SJCRH30 (cell line): ENCODE measurements around the gene IFNGR2. TPM values are rescaled to one million over a fixed set of nuclear protein-coding genes. Genes with fewer than 3 reads are reported as not detected.
A peak's percentile ranks its signal among the peaks of the same experiment; 100 is the strongest.
"Not testable (repeated sequence)": the region's sequence is repeated elsewhere in the genome, so short reads cannot be mapped to it uniquely, and the experiment has no call there.

Source experiments
- DNase-seq, 2 experiments: peaks; one replicate each; pipeline ENCODE4 v3.0.0-alpha.2; 2015 to 2020
- H3K27ac ChIP-seq: fragments of 250-450 bp; sonication (Bioruptor Pico); 2 replicates; pipeline ENCODE4 v1.5.1; 2020; ENCODE audit warnings: mild to moderate bottlenecking, moderate library complexity
- H3K27me3 ChIP-seq: fragments of 250-450 bp; sonication (Bioruptor Pico); 2 replicates; pipeline ENCODE4 v1.5.1; 2020; ENCODE audit warnings: mild to moderate bottlenecking, moderate library complexity
- H3K36me3 ChIP-seq: fragments of 250-450 bp; sonication (Bioruptor Pico); 2 replicates; pipeline ENCODE4 v1.5.1; 2020; ENCODE audit warnings: mild to moderate bottlenecking, moderate library complexity
- H3K4me1 ChIP-seq: fragments of 250-450 bp; sonication (Bioruptor Pico); 2 replicates; pipeline ENCODE4 v1.5.1; 2020; ENCODE audit warnings: mild to moderate bottlenecking, moderate library complexity
- H3K4me3 ChIP-seq: fragments of 250-450 bp; sonication (Bioruptor Pico); 2 replicates; pipeline ENCODE4 v1.5.1; 2020; ENCODE audit warnings: mild to moderate bottlenecking, moderate library complexity
- H3K9me3 ChIP-seq: fragments of 250-450 bp; sonication (Bioruptor Pico); replicated peaks from 2 replicates; pipeline ENCODE4 v1.5.1; 2020; ENCODE audit warnings: mild to moderate bottlenecking, moderate library complexity
- total RNA-seq: library from RNA; depleted of rRNA; stranded (reverse); fragments of >200 nt; shearing (Covaris generic); gene quantifications from 2 replicates; pipeline ENCODE4 v1.2.3, GENCODE V29; 2014

IFNGR2 gene
- total RNA-seq, 1 experiment from 2014 or later = 67.1 TPM

DNA sequence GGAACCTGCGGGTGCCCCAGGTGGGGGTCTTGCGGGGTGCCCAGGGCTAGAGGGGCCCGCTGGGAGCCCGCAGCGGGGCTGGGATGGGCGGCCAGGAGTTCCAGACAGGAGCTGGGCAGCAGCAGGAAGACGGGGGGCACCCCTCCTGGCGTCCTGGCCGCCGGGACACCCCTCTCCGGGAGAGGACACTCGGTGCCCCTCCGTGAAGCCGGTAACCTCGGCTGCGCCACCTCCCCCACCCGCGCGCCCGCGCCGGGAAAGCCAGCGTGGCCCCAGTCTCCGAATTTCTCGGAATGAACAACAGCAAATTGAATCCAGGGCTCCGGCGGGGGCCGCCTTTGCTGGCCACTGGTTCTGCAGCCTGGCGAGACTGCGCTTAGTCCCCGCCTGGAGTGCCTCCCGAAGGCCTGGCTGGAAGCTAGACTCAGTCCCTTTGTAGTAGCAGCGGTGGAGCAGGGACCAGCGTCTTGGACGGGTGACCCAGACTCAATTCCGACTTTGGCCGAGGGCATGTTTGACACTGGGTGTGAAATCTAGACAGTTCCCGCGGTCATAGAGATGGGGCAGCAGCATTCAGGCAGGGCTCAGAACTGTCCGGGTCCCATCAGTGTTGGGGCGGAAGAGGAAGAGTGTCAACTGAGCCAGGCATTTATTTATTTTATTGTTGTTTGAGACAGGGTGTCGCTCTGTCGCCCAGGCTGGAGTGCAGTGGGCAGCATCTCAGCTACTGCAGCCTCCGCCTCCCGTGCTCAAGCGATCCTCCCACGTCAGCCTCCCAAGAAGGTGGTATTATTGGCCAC, 773 bp downstream of the IFNGR2 start:
- peak; percentile 61 to 66 for DNase-seq
- Histone ChIP-seq H3K4me3 (peak overlapping the region; percentile 92), H3K4me1 (peaks cover 18% of the 10 kb centered on the region), H3K36me3 (no peaks in the 10 kb centered on the region; the same call in 1 of the 2 replicates), H3K9me3 (no peaks in the 10 kb centered on the region), H3K27ac (peak overlapping the region; percentile 60), H3K27me3 (no peaks in the 10 kb centered on the region)

DNA sequence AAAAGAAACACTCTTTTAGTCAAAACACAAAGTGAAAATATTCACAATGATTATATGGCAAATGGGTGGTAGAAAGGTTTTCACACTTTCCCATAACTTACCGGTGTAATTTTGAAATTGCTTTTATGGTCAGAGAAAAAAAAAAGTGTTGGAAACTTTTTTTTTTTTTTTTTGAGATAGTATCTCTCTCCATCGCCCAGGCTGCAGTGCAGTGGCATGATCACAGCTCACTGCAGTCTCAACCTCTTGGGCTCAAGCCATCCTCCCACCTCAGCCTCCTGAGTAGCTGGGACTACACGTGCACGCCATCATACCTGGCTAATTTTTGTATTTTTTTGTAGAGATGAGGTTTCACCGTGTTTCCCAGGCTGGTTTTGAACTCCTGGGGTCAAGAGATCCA, 3.3 kb downstream of the IFNGR2 start:
- Histone ChIP-seq H3K36me3 (peaks cover 2% of the 10 kb centered on the region; the same call in 1 of the 2 replicates), H3K4me1 (peaks cover 5% of the 10 kb centered on the region; the same call in 1 of the 2 replicates), H3K27me3 (no peaks in the 10 kb centered on the region), H3K9me3 (no peaks in the 10 kb centered on the region), H3K27ac (no peak overlapping the region), H3K4me3 (no peak overlapping the region)
- no peak for DNase-seq

DNA sequence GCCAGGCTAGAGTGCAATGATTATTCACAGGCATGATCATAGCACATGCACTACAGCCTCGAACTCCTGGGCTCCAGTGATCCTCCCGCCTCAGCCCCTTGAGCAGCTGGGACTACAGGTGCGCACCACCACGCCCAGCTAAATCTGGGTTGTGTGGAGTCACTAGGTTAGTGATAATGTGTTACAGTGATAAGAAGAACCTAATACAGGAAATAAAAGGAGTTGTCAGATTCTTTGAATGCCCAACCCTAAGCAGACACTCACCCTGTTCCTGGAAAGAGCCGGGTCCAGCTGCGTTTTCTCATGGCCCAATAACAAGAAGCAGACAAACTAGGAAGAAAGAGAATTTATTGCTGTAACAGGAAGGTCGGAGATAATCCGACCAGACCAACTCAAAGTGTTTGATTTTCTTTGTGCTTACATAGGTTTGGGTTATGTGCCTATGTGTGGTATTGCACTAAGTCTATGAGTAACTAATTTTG, 8.8 kb downstream of the IFNGR2 start:
- no peak overlapping the region for H3K27ac ChIP-seq
- H3K4me3 ChIP-seq = no peak overlapping the region
- no peak for DNase-seq
- H3K9me3 ChIP-seq = no peaks in the 10 kb centered on the region
- H3K4me1 ChIP-seq = no peaks in the 10 kb centered on the region
- H3K36me3 ChIP-seq = peaks cover 13% of the 10 kb centered on the region
- no peaks in the 10 kb centered on the region for H3K27me3 ChIP-seq

DNA sequence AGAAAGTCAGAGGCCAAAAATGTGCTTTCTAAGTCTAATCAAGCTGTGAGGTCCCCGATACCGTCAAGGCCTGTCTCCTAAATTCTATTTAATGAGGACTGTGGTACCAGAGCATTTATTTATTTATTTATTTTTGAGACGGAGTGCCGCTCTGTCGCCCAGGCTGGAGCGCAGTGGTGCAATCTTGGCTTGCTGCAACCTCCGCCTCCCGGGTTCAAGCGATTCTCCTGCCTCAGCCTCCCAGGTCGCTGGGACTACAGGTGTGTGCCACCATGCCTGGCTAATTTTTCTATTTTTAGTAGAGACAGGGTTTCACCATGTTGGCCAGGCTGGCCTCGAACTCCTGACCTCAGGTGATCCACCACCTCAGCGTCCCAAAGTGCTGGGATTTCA, 9.2 kb downstream of the IFNGR2 start:
- H3K36me3 ChIP-seq = peaks cover 13% of the 10 kb centered on the region

DNA sequence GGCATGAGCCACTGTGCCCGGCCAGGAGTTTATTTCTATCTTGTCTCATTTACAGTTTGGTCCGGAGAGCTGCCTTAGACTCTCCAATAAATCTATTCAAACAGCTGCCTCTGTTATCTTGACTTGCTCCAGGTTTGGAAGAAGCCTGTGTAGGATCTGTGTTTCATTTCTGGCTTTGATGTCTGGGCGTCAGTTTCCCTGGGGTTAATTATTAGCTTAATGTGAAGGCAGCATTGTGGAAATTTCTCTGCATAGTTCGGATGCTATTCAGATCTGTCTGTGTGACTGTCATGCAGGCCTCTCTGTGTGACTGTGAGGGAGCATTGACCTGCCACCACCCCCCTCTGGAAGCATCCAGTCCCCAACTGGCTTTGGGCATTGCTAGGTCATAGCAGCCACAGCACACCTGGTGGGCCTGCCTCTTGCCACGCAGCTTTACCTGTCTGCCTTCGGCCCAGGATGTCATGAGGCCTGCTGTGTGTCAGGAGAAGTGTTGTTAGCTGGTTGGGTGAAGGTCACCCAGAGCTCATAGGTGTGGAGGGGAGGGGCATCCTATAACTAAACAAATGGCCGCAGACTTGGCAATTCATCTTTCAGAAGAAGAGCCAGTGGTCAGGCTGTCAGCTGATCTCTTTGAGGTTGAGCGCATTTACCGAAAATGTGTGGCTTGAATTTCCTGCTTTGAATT, 9.8 kb downstream of the IFNGR2 start:
- Histone ChIP-seq H3K27me3 (no peaks in the 10 kb centered on the region), H3K9me3 (no peaks in the 10 kb centered on the region), H3K4me3 (no peak overlapping the region), H3K36me3 (peaks cover 14% of the 10 kb centered on the region), H3K4me1 (no peaks in the 10 kb centered on the region), H3K27ac (no peak overlapping the region)
- DNase-seq = no peak

More for the DNA sequence above, 9.2 kb downstream of the IFNGR2 start:
- H3K9me3 ChIP-seq, H3K27ac ChIP-seq, H3K4me3 ChIP-seq, DNase-seq, H3K27me3 ChIP-seq, H3K4me1 ChIP-seq: not testable (repeated sequence)

DNA sequence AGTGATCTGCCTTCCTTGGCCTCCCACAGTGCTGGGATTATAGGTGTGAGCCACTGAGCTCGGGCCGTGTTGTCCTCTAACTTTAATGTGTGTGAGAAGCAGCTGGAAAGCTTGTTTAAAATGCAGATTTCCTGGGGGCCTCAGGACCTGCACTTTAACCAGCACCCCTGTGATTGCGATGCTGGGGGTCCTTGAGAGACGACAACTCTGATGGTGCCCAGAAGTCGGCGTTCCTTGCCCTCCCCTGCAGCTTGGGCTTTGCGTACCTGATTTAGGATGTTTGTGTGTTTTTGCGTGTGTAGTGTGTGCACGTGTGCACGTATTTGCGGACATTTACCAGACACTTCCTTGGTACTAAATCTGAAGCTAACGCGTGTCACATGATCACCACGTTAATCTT, 10.9 kb downstream of the IFNGR2 start:
- no peak overlapping the region for H3K27ac ChIP-seq
- H3K36me3 ChIP-seq = peaks cover 19% of the 10 kb centered on the region
- H3K4me3 ChIP-seq = no peak overlapping the region
- no peak for DNase-seq
- H3K9me3 ChIP-seq = no peaks in the 10 kb centered on the region
- no peaks in the 10 kb centered on the region for H3K4me1 ChIP-seq
- no peaks in the 10 kb centered on the region for H3K27me3 ChIP-seq

DNA sequence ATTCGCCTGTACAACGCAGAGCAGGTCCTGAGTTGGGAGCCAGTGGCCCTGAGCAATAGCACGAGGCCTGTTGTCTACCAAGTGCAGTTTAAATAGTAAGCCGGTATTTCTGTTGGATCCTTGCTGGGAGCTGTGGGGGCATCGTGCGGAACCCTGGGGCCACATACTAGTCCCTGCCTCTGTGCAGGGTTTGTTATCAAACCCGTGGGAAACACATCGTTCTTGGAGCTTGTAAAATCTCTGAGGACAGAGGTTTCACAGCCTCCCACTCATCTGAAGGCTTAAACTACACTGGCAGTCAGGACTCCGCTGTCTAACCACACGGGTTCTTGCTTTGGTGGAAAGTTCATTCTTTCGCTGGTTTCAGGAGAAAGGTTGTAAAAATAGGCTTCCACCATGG, 11.7 kb downstream of the IFNGR2 start:
- DNase-seq = no peak
- H3K4me3 ChIP-seq = no peak overlapping the region
- H3K36me3 ChIP-seq = peaks cover 28% of the 10 kb centered on the region
- no peaks in the 10 kb centered on the region for H3K9me3 ChIP-seq
- H3K27ac ChIP-seq = no peak overlapping the region
- H3K27me3 ChIP-seq = no peaks in the 10 kb centered on the region
- H3K4me1 ChIP-seq = no peaks in the 10 kb centered on the region

DNA sequence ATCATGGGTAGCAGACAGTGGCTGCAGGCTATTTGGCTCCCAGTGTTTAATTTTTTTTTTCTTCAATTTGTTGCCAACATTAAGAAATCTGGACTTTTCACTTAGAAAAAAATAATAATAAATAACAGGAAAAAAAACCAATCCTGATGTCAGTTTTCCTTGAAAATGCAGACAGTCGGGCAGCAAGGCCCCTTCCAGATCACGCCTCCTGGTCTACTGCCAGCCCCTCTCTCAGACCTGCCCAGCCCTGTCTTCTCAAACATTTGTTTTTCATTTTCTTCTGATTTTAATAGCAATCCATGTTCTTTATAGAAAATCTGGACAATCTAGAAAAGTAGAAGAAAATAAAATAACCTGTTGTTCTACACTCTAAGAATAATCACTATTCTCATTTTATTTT, 15.5 kb downstream of the IFNGR2 start:
- Histone ChIP-seq H3K4me1 (no peaks in the 10 kb centered on the region), H3K27me3 (no peaks in the 10 kb centered on the region), H3K36me3 (peaks cover 44% of the 10 kb centered on the region), H3K27ac (no peak overlapping the region), H3K4me3 (no peak overlapping the region), H3K9me3 (no peaks in the 10 kb centered on the region)
- DNase-seq = no peak

DNA sequence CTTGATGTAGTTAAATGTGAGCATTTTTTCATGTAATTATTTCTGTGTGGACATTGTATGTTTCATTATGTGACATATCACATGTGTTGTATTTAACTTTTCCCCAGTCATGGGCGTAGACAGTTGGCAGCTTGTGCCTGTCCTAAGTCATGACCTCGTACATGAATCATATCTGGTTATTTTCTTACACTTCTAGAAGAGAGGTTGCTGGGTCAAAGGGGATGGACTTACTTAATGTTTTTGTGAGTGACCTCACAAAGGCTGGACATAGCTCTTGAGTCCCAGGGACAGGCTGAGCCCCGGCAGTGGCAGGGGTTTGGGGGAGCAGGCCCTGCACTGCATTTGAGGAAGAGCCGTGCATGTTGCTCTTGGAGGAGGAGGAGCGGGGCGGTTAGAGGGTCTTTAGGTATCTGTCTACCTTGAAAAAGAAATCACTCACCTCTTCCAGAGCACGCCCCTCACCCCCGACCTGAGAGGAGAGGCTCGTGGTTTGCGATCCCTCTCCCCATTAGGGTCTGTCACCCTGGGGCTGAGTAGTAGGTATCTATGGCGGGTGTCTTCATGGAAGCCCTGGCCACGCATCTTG, 16.4 kb downstream of the IFNGR2 start:
- no peaks in the 10 kb centered on the region for H3K27me3 ChIP-seq
- H3K4me3 ChIP-seq = no peak overlapping the region
- DNase-seq = no peak
- H3K4me1 ChIP-seq = no peaks in the 10 kb centered on the region
- H3K36me3 ChIP-seq = peaks cover 47% of the 10 kb centered on the region
- H3K27ac ChIP-seq = no peak overlapping the region
- no peaks in the 10 kb centered on the region for H3K9me3 ChIP-seq

DNA sequence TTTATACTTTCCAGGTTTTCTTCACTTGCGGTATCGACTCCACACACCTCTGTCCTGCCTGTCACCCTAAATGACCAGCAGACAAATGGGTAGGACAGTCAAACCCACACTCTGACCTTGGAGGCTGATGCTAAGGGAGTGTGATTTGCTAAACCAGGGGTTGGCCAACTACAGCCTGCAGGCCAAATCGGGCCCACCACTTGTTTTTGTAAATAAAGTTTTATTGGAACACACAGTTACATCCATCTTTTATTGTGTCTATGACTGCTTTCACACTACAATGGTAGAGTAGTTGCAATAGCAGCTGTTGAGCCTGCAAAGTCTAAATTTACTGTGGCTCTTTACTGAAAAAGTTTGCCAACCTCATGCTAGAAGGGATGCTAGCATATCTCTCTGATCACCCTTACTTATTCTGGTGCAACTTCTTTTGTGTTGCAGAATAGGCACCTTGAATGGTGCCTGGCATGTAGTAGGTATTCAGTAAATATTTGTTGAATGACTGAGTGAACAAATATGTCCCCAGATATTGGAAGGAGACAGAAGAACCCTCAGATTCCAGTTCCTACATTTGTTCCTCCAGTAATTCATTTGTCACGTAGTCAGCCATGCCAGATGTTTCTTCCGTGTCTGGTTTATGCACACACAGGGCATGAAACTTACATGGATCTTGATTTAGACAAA, 18.6 kb downstream of the IFNGR2 start:
- Histone ChIP-seq H3K27ac (no peak overlapping the region), H3K9me3 (no peaks in the 10 kb centered on the region), H3K36me3 (peaks cover 38% of the 10 kb centered on the region), H3K4me1 (no peaks in the 10 kb centered on the region), H3K4me3 (no peak overlapping the region), H3K27me3 (no peaks in the 10 kb centered on the region)
- DNase-seq = no peak

DNA sequence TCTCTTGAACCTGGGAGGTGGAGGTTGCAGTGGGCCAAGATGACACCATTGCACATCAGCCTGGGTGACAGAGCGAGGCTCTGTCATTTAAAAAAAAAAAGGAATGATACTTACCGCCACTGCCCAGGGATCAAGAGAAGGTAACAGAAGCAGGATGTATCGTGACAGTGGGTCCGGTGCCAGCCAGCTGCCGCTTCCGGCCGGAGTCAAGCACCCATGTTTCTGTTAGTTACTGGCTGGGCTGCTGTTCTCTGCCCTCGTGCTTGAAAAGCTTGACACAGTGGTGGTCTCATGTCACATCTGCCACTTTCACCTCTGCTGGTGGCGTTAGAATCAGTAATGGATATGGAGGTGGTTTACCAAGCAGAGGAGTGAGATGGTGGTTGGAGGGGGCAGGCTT, 21.0 kb downstream of the IFNGR2 start:
- Histone ChIP-seq H3K9me3 (no peaks in the 10 kb centered on the region), H3K4me3 (no peak overlapping the region), H3K4me1 (no peaks in the 10 kb centered on the region), H3K27me3 (no peaks in the 10 kb centered on the region), H3K36me3 (peaks cover 47% of the 10 kb centered on the region), H3K27ac (no peak overlapping the region)
- no peak for DNase-seq

DNA sequence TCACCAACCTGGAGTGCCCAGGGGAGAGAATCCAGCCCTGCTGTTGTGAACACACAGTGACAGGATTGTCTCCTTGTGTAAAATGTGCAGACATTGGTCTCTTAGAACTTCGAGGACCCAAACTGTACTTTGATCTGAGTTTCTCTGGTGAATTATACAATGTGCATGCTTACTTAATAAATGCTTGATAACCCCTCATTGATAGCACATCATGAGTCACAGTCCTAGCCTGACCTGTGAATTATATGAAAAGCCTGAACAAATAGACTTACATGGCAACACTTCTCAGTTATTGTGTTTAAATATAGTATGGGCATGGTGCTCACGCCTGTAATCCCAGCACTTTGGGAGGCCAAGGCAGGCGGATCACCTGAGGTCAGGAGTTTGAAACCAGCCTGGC, 22.6 kb downstream of the IFNGR2 start:
- peaks cover 49% of the 10 kb centered on the region for H3K36me3 ChIP-seq
- H3K9me3 ChIP-seq = no peaks in the 10 kb centered on the region
- no peak overlapping the region for H3K27ac ChIP-seq
- no peak for DNase-seq
- H3K4me1 ChIP-seq = no peaks in the 10 kb centered on the region
- no peaks in the 10 kb centered on the region for H3K27me3 ChIP-seq
- H3K4me3 ChIP-seq = no peak overlapping the region

DNA sequence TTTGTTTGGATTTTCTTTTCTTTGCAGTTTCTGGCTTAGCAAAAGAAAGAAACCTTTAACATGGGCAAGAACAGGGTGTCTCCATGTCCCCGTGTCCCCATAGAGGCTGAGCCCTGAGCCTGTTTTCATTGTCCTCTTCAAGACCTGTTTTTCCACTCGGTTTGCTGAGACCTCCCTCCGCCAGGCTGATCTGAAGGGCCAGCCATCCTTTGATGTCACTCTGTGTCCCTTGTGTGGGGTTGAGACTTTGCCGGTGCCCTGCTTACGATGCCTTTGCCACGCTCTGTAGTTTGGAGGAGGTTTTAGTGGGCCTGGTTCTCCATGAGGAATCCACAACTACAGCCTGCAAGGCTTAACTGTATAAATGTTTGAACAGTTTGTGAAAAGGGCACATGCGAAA, 23.8 kb downstream of the IFNGR2 start:
- Histone ChIP-seq H3K4me3 (no peak overlapping the region), H3K4me1 (no peaks in the 10 kb centered on the region), H3K9me3 (no peaks in the 10 kb centered on the region), H3K27me3 (no peaks in the 10 kb centered on the region), H3K27ac (no peak overlapping the region), H3K36me3 (peaks cover 54% of the 10 kb centered on the region)
- DNase-seq = no peak

DNA sequence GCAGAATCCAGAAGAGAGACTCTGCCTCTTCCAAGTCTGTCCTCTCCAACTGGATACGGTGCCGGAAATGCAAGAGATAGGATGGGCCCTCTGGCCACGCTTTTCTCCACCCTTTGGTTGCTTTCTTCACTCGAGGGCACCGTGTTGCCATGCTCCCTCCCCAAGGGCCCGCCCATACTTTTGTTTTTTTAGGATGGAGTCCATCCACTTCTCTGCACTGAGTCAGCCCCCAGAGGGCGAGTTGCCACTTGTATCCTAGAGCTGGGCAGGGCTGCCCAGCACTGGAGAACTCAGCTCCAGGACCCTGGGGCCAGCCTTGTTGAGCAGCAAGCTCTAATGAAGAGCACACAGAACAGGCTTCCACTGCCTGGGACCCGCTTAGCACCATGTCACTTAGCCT, 25.5 kb downstream of the IFNGR2 start:
- no peak overlapping the region for H3K27ac ChIP-seq
- no peaks in the 10 kb centered on the region for H3K27me3 ChIP-seq
- H3K4me1 ChIP-seq = no peaks in the 10 kb centered on the region
- H3K36me3 ChIP-seq = peaks cover 50% of the 10 kb centered on the region
- DNase-seq = no peak
- H3K9me3 ChIP-seq = no peaks in the 10 kb centered on the region
- H3K4me3 ChIP-seq = no peak overlapping the region

DNA sequence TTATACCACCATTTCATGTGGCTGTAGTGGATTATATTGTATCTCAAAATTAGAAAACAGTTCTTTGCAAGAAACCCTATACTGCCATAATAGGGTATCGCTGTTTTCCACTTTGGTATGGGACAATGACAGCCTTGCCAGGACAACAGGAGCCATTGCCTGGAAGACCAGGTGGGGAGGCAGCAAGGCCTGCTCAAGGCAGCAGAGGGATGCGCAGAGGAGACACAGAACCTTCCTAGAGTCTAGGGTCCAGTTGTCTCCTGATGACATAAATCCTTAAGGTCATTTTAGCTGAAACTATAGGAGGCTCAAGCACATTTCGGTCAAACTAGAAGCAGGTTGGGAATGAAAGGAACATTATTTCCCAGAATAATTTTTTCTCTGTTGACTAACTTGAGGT, 27.6 kb downstream of the IFNGR2 start:
- DNase-seq = no peak
- H3K4me1 ChIP-seq = no peaks in the 10 kb centered on the region; the same call in 1 of the 2 replicates
- H3K27ac ChIP-seq = no peak overlapping the region
- H3K4me3 ChIP-seq = no peak overlapping the region
- H3K36me3 ChIP-seq = peaks cover 59% of the 10 kb centered on the region
- no peaks in the 10 kb centered on the region for H3K9me3 ChIP-seq
- H3K27me3 ChIP-seq = no peaks in the 10 kb centered on the region
